ENCODE measurements around the gene KLHDC9.

- TF ChIP-seq POLR2AphosphoS5 (IDR thresholded peaks at IDR 0.05; ENCODE audit: low read depth) (no peak), CTCF (IDR thresholded peaks at IDR 0.05; ENCODE audit: insufficient read depth, low read length) (no peak), REST (IDR thresholded peaks at IDR 0.05; ENCODE audit: insufficient replicate concordance, low read depth) (no peak)
Observed at GRCh38 chr1:161091796-161092507, 6.2 kb upstream of the KLHDC9 start.

Measured in HL-60 (cell line).